HG03565 (cell line): ENCODE measurements around the gene P2RX4.
A peak's percentile ranks its signal among the peaks of the same experiment; 100 is the strongest.
"Not testable (repeated sequence)": the region's sequence is repeated elsewhere in the genome, so short reads cannot be mapped to it uniquely, and the experiment has no call there.

Experiments used
- ATAC-seq: cut with Tn5 transposase; IDR thresholded peaks from one replicate; pipeline ENCODE4 v1.9.1; 2021; ENCODE audit warnings: mild to moderate bottlenecking, moderate library complexity; ENCODE audit not compliant: unreplicated experiment

The P2RX4 gene

GRCh38 chr12:121218588-121219352, 8.8 kb downstream of the P2RX4 start:
- no peak for ATAC-seq

GRCh38 chr12:121219353-121219986, 9.5 kb downstream of the P2RX4 start:
- no peak for ATAC-seq

DNA sequence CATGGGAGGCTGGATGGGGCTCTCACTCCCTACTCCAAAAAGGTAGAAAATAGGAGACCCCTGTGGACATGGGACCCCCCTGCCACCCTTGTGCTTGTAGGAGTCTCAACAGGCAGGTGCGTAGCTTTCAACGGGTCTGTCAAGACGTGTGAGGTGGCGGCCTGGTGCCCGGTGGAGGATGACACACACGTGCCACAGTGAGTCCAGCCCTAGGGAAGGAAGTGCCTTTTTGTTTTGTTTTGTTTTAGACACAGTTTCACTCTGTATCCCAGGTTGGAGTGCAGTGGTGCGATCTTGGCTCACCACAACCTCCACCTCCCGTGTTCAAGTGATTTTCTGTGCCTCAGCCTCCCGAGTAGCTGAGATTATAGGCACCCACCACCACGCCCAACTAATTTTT, 12.9 kb downstream of the P2RX4 start:
- no peak for ATAC-seq

DNA sequence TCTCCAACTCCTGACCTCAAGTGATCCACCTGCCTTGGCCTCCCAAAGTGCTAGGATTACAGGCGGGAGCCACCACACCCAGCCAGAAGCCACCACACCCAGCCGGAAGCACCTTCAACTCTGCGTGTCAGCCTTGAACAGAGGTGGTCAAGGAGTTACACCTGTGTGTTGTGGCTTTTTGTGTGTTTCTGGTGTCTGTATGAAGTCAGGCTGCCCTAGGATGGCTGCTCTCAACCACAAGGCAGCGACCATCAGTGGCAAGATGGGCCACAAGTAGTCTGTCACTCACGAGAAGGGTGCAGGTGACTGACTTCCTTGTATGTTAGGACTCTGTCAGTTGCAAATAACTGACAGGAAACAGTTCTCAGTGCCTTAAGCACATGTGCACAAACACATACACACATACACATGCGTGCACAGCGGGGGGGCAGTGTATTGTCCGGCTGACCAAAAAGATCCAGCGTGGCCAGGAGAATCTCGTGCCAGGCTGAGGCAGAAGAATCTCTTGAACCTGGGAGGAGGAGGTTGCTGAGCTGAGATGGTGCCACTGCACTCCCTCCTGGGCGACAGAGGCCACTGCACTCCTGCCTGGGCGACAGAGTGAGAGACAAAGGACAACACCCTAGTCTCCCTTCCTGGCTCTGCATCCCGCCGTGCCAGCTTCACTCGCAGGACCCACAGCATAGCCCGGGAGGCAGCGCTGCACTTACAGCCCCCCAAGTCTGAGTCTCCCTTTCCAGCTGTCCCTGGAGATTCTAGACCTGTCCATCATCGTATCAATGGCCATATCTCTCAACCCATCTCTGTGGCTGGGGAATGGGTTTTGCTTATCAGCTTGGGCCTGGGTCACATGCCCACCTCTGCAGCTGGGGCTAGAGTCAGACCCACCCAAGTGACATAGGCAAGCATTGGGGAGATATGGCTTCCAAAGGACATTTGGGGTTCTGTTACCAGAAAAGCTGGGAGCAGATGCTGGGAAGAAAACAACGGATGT, 13.7 kb downstream of the P2RX4 start:
- ATAC-seq = no peak

DNA sequence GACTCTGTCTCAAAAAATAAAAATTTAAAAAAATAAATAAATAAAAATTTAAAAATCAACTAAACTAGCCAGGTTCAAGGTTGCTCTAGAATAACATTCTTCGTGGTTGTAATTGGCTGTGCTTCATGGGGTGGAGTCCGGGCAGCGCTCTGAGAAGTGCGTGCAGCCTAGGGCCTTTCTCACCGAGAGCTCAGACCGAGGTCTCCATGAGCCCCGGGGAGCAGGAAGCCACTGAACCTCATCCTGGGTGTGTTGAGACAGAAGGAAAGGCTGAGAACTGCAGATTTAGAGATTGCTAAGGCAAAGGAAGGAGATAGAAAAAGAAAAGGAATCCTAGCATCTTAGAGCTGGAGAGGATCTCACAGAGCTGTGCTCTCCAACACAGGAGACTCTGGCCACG, 14.7 kb downstream of the P2RX4 start:
- ATAC-seq = no peak

DNA sequence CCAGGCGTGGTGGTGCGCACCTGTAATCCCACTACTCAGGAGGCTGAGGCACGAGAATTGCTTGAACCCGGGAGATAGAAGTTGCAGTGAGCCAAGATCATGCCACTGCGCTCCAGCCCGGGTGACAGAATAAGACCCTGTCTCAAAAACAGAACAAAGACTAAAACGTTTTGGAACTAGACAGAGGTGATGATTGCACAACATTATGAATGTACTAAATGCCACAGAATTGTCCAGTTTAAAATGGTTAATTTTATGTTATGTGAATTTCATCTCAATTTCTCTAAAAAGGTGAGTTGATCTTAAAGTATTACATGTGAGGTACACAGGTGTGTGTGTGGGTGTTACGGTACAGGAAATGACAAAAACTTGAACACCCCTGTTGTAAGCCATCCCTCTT, 16.5 kb downstream of the P2RX4 start:
- no peak for ATAC-seq

DNA sequence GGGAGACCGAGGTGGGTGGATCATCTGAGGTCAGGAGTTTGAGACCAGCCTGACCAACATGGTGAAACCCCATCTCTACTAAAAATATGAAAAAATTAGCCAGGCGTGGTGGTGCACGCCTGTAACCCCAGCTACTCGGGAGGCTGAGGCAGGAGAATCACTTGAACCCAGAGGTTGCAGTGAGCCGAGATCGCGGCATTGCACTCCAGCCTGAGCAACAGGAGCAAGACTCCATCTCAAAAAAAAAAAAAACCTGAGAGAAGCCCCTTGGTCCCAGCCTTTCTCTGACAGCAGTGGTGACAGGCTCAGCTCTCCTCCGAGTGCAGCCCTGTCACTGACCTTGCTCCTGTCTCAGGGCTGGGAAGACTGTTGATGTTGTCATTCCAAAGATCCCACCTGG, 16.9 kb downstream of the P2RX4 start:
- not testable (repeated sequence) for ATAC-seq

DNA sequence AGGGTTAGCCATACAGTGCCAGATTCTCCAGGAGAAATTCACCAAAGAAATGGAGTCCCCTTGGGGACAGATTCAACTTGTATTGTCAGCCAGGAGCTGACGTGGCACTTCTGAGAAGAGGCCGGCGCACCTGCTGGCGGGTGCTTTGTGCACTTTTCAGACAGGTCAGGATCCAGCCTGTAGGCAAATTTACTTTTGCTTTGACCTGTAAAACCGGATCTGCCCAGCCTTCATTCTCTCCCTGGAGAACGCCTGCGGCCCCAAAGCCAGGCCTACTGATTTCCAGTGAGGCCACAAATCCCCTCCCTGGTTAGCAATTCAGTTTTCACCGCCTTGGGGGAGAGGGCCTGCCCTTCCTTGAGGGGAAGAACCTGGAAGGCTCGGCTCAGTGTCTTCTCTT, 17.4 kb downstream of the P2RX4 start:
- peak; percentile 33 for ATAC-seq

DNA sequence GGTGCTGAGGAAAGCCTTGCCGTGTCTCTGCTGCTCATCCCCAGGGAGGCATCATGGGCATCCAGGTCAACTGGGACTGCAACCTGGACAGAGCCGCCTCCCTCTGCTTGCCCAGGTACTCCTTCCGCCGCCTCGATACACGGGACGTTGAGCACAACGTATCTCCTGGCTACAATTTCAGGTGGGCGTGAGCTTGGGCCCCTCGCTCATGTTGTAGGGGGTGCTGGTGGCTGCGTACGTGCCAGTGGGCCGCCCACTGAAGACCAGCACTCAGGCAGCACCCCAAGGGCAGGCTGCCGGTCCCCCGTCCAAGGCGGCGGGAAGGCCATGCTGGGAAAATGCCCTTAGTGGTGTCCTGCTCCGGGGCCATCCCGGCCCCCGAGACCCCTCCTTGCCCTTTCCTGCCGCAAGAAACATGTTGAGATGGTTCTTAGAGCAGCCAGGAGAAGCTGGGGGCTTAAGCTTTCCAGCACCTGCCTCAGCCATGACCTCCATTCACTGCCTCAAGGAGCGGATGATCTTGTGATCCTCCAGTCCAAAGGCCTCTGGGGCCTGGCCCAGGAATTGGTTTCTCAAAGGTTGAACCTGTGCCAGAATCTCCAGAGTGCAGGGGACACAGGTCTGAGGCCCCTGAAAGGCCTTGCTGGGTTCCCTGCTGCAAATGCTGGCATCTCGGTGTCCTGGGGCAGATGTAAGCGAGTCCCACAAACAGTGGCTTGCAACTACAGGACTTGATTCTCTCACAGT, 19.2 kb downstream of the P2RX4 start:
- no peak for ATAC-seq

DNA sequence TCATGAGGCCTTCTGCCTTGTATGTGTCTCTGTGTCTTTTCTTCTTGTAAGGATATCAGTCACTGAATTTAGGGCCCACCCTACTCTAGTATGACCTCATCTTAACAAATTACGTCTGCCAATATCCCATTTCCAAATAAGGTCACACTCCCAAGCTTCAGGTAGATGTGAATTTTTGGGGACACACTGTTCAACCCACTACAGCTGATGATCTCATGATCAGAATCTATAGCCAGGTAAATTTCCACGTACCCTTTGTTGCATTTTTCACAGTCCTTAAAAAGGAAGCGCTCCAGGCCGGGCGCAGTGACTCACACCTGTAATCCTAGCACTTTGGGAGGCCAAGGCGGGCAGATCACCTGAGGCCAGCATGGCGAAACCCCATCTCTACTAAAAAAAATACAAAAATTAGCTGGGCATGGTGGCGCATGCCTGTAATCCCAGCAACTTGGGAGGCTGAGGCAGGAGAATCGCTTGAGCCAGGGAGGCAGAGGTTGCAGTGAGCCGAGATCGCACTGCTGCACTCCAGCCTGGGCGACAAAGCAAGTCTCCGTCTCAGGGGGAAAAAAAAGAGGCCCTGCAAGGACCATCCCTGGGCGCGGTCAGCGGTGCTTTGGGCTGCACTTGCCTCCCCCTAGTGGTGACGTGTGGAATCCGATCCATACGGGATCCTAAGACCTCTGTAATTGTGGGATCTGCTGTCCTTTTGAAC, 20.1 kb downstream of the P2RX4 start:
- ATAC-seq = not testable (repeated sequence)

DNA sequence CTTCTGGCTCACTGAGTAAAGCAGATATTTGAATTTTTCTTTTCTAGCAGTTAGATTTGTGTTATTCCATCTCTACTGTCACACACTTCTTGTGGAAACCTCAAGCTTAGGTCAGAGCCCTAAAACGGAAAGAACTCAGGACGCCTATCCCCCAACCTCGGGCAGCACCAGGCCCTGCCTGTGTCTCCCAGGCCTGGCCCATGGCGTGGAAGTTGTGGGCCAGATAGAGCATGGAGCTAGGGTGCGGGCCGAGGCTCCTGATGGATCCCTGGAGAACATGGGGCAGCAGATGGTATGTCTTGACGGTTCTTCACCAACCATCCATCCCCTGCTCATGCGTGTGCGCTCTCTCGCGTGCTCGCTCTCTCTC, 20.6 kb downstream of the P2RX4 start:
- no peak for ATAC-seq

DNA sequence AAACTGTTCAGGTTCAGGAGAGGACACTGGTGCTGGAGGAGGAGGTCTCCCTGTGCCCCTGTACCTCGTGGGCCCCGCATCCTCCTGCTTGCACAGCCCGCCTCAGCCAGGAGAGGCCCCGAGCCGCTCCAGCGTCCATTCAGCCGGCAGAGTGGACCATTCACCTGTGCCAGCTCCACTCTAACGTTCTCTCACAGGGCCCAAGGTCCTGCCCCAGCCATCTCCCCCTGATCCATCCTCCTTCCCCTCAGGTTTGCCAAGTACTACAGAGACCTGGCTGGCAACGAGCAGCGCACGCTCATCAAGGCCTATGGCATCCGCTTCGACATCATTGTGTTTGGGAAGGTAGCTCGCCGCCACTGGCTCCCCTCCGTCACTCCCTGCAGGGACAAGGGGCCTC, 22.2 kb downstream of the P2RX4 start:
- ATAC-seq = no peak

DNA sequence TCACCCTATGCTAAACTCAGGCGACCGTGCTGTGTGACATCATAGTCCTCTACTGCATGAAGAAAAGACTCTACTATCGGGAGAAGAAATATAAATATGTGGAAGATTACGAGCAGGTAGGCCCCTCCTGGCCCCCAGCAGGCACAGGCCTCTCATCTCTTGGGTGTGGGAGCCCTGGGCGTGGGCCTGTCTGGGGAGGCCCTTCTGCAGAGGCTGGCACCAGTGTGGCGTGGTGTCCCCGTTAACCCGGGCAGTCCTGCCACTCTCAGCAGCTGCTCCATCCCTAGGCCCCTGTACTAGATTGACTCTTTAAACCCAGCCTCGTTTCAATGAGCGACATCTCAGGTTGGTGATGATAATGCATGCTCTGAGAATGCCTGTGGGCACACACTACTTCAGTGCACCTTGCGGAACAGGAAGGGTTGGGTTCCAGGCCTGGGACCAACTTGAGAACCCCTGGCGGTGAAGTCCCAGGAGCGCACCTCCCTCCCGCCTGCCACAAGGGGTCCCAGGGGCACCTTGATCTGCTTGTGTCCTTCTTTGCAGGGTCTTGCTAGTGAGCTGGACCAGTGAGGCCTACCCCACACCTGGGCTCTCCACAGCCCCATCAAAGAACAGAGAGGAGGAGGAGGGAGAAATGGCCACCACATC, 23.2 kb downstream of the P2RX4 start:
- no peak for ATAC-seq

DNA sequence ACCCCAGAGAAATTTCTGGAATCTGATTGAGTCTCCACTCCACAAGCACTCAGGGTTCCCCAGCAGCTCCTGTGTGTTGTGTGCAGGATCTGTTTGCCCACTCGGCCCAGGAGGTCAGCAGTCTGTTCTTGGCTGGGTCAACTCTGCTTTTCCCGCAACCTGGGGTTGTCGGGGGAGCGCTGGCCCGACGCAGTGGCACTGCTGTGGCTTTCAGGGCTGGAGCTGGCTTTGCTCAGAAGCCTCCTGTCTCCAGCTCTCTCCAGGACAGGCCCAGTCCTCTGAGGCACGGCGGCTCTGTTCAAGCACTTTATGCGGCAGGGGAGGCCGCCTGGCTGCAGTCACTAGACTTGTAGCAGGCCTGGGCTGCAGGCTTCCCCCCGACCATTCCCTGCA, 23.7 kb downstream of the P2RX4 start:
- no peak for ATAC-seq

GRCh38 chr12:121236776-121237175, 26.8 kb downstream of the P2RX4 start:
- ATAC-seq = no peak

DNA sequence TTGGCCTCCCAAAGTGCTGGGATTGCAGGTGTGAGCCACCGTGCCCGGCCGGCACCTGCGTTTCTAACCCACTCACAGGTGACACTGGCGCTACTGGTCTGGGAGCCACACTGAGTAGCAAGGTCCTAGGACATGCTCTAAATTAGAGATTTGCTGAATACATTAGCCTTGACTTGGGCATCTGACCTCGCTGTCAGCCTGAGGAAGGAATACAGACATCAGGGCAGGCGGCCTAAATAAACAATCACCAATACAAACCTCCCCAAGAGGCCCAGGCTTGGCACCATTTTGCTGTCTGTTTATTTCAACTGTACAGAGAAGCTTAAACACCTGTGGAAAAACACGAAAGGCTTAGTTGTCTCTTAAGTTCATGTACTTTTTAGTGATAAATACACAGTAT, 27.5 kb downstream of the P2RX4 start:
- ATAC-seq = no peak

- ATAC-seq = no peak
Observed at GRCh38 chr12:121238086-121238485, 28.2 kb downstream of the P2RX4 start.

GRCh38 chr12:121238604-121239350, 28.8 kb downstream of the P2RX4 start:
- ATAC-seq = no peak
